HepG2 (cell line): ENCODE measurements around the gene KRT82. TPM values are rescaled to one million over a fixed set of nuclear protein-coding genes. Genes with fewer than 3 reads are reported as not detected.

Experiments used
- ATAC-seq: fragments of 200-7000 bp; cut with Tn5 transposase; 3 replicates; pipeline ENCODE4 v1.9.1; 2020; ENCODE audit warnings: mild to moderate bottlenecking, moderate library complexity
- BruUV-seq: library from RNA; stranded (reverse); fragments of 400-500 nt; replicated peaks from 2 replicates; lab custom pipeline; 2021; lab: Mats Ljungman, UMichigan
- CTCF ChIA-PET: fragments of 300-600 bp; formaldehyde crosslinking; extraction: SDS; loops from one replicate; lab custom pipeline; 2021; ENCODE audit warnings: low total read pairs, inconsistent platforms, low intra/inter-chr PET ratio; lab: Yijun Ruan, JAX
- POLR2A ChIA-PET: fragments of 350-600 bp; sonication (Branson Sonifier 250); formaldehyde crosslinking; loops from one replicate; lab custom pipeline; 2020; ENCODE audit warnings: antibody characterized with exemption, inconsistent platforms; lab: Yijun Ruan, JAX
- DNase-seq: peaks from one replicate; pipeline ENCODE4 v3.0.0-alpha.2; 2015; ENCODE audit warnings: low spot score
- FAIRE-seq: peaks from 3 replicates; lab custom pipeline; 2011; peaks lifted over from hg19 to GRCh38; lab: Jason Lieb, UNC
- H2AFZ ChIP-seq: one replicate; pipeline ENCODE4 v1.6.1; 2011; ENCODE audit warnings: low read length, inconsistent platforms
- H3K27ac ChIP-seq: fragments of 300-600 bp; 3 replicates; pipeline ENCODE4 v1.8.0; 2011; ENCODE audit warnings: mixed run types, mild to moderate bottlenecking, mixed read lengths, low read length, inconsistent platforms; ENCODE audit not compliant: insufficient read depth; ENCODE audit errors: extremely low read length
- H3K27me3 ChIP-seq, 2 experiments: fragments of 200-600 bp in 1 of 2; 2 replicates in 1 of 2; 3 replicates in 1 of 2; pipeline versions ENCODE4 v1.6.0 to v1.8.0; 2011; ENCODE audit warnings: low read length in 2 of 2, mild to moderate bottlenecking in 2 of 2, moderate library complexity in 2 of 2, inconsistent platforms in 1 of 2; ENCODE audit not compliant: insufficient read depth in 2 of 2, control insufficient read depth in 1 of 2
- H3K36me3 ChIP-seq, 2 experiments: fragments of 200-600 bp in 1 of 2; replicated peaks in 1 of 2; 2 replicates in 1 of 2; 3 replicates in 1 of 2; pipeline versions ENCODE4 v1.5.1 to v1.8.0; 2011; ENCODE audit warnings: low read length in 2 of 2, inconsistent platforms in 1 of 2; ENCODE audit not compliant: insufficient read depth in 2 of 2, control insufficient read depth in 1 of 2
- H3K4me1 ChIP-seq: 2 replicates; pipeline ENCODE4 v1.5.1; 2012; ENCODE audit warnings: low read length, inconsistent platforms; ENCODE audit not compliant: insufficient read depth
- H3K4me2 ChIP-seq: 2 replicates; pipeline ENCODE4 v1.6.0; 2011; ENCODE audit warnings: low read depth, low read length, inconsistent platforms
- H3K4me3 ChIP-seq, 3 experiments: fragments of 200-600 bp in 1 of 3; sonication (generic), shearing (Covaris generic) in 1 of 3; replicated peaks in 1 of 3; 2 replicates each; pipeline ENCODE4 v1.5.1; 2011 to 2016; ENCODE audit warnings: low read length in 3 of 3, inconsistent platforms in 2 of 3, low read depth in 2 of 3, mild to moderate bottlenecking in 2 of 3, control low read depth in 1 of 3, mixed read lengths in 1 of 3; ENCODE audit not compliant: insufficient read depth in 1 of 3
- H3K79me2 ChIP-seq: one replicate; pipeline ENCODE4 v1.6.1; 2011; ENCODE audit warnings: low read length, inconsistent platforms; ENCODE audit not compliant: insufficient read depth
- H3K9ac ChIP-seq: 2 replicates; pipeline ENCODE4 v1.6.0; 2011; ENCODE audit warnings: mild to moderate bottlenecking, low read depth, low read length, inconsistent platforms; ENCODE audit not compliant: insufficient read depth
- H3K9me3 ChIP-seq: 2 replicates; pipeline ENCODE4 v1.5.1; 2012; ENCODE audit warnings: mild to moderate bottlenecking, low read length
- H4K20me1 ChIP-seq: 2 replicates; pipeline ENCODE4 v1.6.0; 2011; ENCODE audit warnings: inconsistent platforms, mild to moderate bottlenecking, low read length, moderate library complexity; ENCODE audit not compliant: insufficient read depth
- ASH2L ChIP-seq: fragments of 300-600, 200-600 bp; sonication (generic); IDR thresholded peaks from 2 replicates; pipeline ENCODE4 v1.7.0; 2017; ENCODE audit warnings: low read depth, mild to moderate bottlenecking, moderate library complexity, mixed read lengths, low read length; ENCODE audit not compliant: insufficient read length
- DNMT3B ChIP-seq: conservative IDR thresholded peaks from 2 replicates; pipeline ENCODE4 v1.6.1; 2016; ENCODE audit warnings: missing biosample characterization, control low read depth
- GABPA ChIP-seq, 2 experiments: IDR thresholded peaks; 2 replicates each; pipeline ENCODE4 v1.6.1; 2011 to 2016; ENCODE audit warnings: low read depth in 2 of 2, low read length in 1 of 2, missing biosample characterization in 1 of 2, missing genetic modification characterization in 1 of 2
- GPN1 ChIP-seq: sonication (generic); formaldehyde crosslinking; IDR thresholded peaks from 2 replicates; pipeline ENCODE4 v1.5.1; 2020; ENCODE audit warnings: missing genetic modification reagents, borderline replicate concordance
- NR2F6 ChIP-seq, 2 experiments: IDR thresholded peaks; 2 replicates each; pipeline ENCODE4 v1.6.1; 2016; ENCODE audit warnings: antibody characterized with exemption in 1 of 2, mild to moderate bottlenecking in 1 of 2
- PHB2 ChIP-seq: fragments of 450-650 bp; IDR thresholded peaks from 2 replicates; pipeline ENCODE4 v1.6.1; 2018; ENCODE audit not compliant: partially characterized antibody
- PRDM4 ChIP-seq: sonication (generic); formaldehyde crosslinking; IDR thresholded peaks from 2 replicates; pipeline ENCODE4 v1.9.0; 2021; ENCODE audit warnings: missing genetic modification reagents, borderline replicate concordance
- ZBTB46 ChIP-seq: sonication (generic); formaldehyde crosslinking; IDR thresholded peaks from 2 replicates; pipeline ENCODE4 v1.4.0; 2020; ENCODE audit warnings: mild to moderate bottlenecking, missing genetic modification reagents, borderline replicate concordance
- ZFX ChIP-seq: sonication (generic); formaldehyde crosslinking; IDR thresholded peaks from 2 replicates; pipeline ENCODE4 v1.4.0; 2020; ENCODE audit warnings: mild to moderate bottlenecking, low read depth, missing genetic modification reagents, moderate library complexity
- ZNF292 ChIP-seq: sonication (generic); formaldehyde crosslinking; IDR thresholded peaks from 2 replicates; pipeline ENCODE4 v1.8.1; 2022; ENCODE audit warnings: mild to moderate bottlenecking, low read depth, missing genetic modification reagents, borderline replicate concordance
- ZNF329 ChIP-seq: sonication (generic); formaldehyde crosslinking; IDR thresholded peaks from 2 replicates; pipeline ENCODE4 v1.9.0; 2021; ENCODE audit warnings: low read depth, mild to moderate bottlenecking, missing genetic modification reagents
- ZNF331 ChIP-seq: sonication (generic); formaldehyde crosslinking; IDR thresholded peaks from 2 replicates; pipeline ENCODE4 v1.4.0; 2020; ENCODE audit warnings: missing genetic modification reagents
- ZNF629 ChIP-seq: sonication (generic); formaldehyde crosslinking; conservative IDR thresholded peaks from 2 replicates; pipeline ENCODE4 v1.5.0; 2020; ENCODE audit warnings: missing genetic modification reagents
- WGBS: methylation state at CpG from one replicate; pipeline ENCODE4 v1.1.6; 2017; ENCODE audit warnings: low lambda C conversion rate; 5-methylcytosine and 5-hydroxymethylcytosine counted together
- in situ Hi-C: cut with HindIII; loops from 2 replicates; pipeline ENCODE4 v1.10.0; 2017; ENCODE audit warnings: low pct_unique_long_range_greater_than_20kb; ENCODE audit not compliant: extremely low pct_ligation_motif_present
- intact Hi-C: fragments of 100-400 bp; cut with micrococcal nuclease; formaldehyde crosslinking; loops from one replicate; pipeline ENCODE4 v1.10.0; 2022; ENCODE audit not compliant: unreplicated experiment
- polyA plus RNA-seq, 8 experiments: library from polyadenylated mRNA; depleted of rRNA in 3 of 8; stranded (reverse) in 7 of 8; unstranded in 1 of 8; fragments of >200 nt; fragmentation: Illumina TruSeq in 4 of 8; extraction: Trizol in 4 of 8; gene quantifications; 2 replicates each; pipeline versions ENCODE4 v1.2.1 to v1.2.3, GENCODE V29; 2011 to 2016; ENCODE audit warnings: low read depth in 4 of 8, missing spikeins in 1 of 8, mixed read lengths in 1 of 8; ENCODE audit not compliant: insufficient read depth in 1 of 8
- total RNA-seq, 5 experiments: library from RNA; depleted of rRNA; stranded (reverse); fragments of >200 nt; fragmentation: Illumina TruSeq; extraction: Trizol; gene quantifications; 2 replicates each; pipeline ENCODE4 v1.2.3, GENCODE V29; 2016; ENCODE audit warnings: low read depth in 1 of 5
- TF ChIP-seq, protein P1 (sequence below): sonication (generic); formaldehyde crosslinking; IDR thresholded peaks from 2 replicates; pipeline ENCODE4 v1.8.1; 2023; ENCODE audit warnings: mild to moderate bottlenecking, moderate library complexity, missing genetic modification reagents
- TF ChIP-seq, protein P2 (sequence below): sonication (generic); formaldehyde crosslinking; IDR thresholded peaks from 2 replicates; pipeline ENCODE4 v1.5.1; 2020; ENCODE audit warnings: mild to moderate bottlenecking, missing genetic modification reagents, borderline replicate concordance

The KRT82 gene
- total and polyA plus RNA-seq, 2 of the 13 experiments (the other 11 are each of a cell fraction or from before 2014, with no cell fraction given) = not detected

DNA sequence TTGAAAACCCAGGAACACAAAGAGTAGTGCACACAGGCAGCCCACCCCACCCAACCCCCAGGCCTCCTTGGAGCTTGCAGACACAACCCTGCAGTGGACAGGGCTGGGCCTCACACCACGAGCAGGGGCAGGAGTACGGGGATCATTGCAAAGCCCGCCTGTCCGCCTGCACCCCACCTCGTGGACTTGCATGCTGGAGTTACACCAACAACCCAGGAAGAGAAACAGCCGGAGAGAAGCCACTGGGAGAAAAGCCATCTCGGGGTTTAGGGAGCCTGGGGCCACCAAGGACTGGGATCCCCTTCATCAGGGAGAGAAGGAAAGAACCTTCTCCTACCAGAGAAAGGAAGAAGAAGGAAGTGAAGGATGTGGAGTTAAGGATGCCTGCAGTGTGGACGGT is 28.9 kb downstream of the KRT82 start:
- Histone ChIP-seq H2AFZ (no peak overlapping the region), H3K4me1 (no peaks in the 10 kb centered on the region), H3K9me3 (no peaks in the 10 kb centered on the region), H3K79me2 (no peaks in the 10 kb centered on the region), H3K4me2 (no peak overlapping the region), H3K27me3 (peaks cover 6 to 15% of the 10 kb centered on the region in 2 experiments; a peak in 3 of 5 replicates), H3K4me3 (no peak overlapping the region), H4K20me1 (no peaks in the 10 kb centered on the region), H3K36me3 (no peaks in the 10 kb centered on the region), H3K27ac (no peak overlapping the region), H3K9ac (no peak overlapping the region)
- no TSS peak for BruUV-seq
- CTCF ChIA-PET = no interaction called here
- intact Hi-C loops = no loop called here
- ATAC-seq (no peak), DNase-seq (no peak), FAIRE-seq (no peak)
- in situ Hi-C loops = loop anchor here (25.0 kb wide), 1 partner anchor 610 kb away; no protein-coding TSS in a partner anchor
- POLR2A ChIA-PET = no interaction called here
- TF ChIP-seq ZBTB46 (CRISPR knock-in tag) = no peak
- TF ChIP-seq, protein P1, sequence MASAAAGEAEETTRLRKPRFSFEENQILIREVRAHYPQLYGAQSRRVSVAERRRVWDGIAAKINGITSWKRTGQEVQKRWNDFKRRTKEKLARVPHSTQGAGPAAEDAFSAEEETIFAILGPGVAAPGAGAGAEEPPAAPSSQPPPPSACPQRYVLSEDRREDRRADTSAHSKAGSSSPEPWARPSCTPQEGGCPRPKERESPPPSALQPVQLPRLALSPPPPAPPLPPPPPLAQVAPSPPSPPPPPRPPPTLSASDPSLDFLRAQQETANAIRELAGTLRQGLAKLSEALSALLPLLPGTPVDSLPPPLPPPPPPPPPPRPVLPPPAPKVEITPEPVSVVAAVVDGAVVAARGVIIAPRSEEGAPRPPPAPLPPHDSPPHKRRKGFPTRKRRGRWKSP (CRISPR knock-in tag) = no peak
- no peak for TF ChIP-seq ZNF331 (CRISPR knock-in tag)
- no peak for TF ChIP-seq ZNF629
- no peak for TF ChIP-seq GABPA (IDR thresholded peaks at IDR 0.05; ENCODE audit: low read depth, low read length)
- no peak for TF ChIP-seq GABPA (CRISPR knock-in tag; IDR thresholded peaks at IDR 0.05; ENCODE audit: low read depth)
- TF ChIP-seq DNMT3B (CRISPR knock-in tag) = no peak
- TF ChIP-seq ZFX (CRISPR knock-in tag) = no peak
- TF ChIP-seq ASH2L = no peak
- TF ChIP-seq PRDM4 = no peak
- no peak for TF ChIP-seq ZNF292
- no peak for TF ChIP-seq NR2F6 (IDR thresholded peaks at IDR 0.05)
- TF ChIP-seq NR2F6 (CRISPR knock-in tag; IDR thresholded peaks at IDR 0.05) = no peak
- no peak for TF ChIP-seq PHB2
- no peak for TF ChIP-seq GPN1
- TF ChIP-seq, protein P2, sequence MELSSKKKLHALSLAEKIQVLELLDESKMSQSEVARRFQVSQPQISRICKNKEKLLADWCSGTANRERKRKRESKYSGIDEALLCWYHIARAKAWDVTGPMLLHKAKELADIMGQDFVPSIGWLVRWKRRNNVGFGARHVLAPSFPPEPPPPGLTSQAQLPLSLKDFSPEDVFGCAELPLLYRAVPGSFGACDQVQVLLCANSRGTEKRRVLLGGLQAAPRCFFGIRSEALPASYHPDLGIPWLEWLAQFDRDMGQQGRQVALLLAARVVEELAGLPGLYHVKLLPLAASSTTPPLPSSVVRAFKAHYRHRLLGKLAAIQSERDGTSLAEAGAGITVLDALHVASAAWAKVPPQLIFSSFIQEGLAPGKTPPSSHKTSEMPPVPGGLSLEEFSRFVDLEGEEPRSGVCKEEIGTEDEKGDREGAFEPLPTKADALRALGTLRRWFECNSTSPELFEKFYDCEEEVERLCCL = no peak
- TF ChIP-seq ZNF329 (CRISPR knock-in tag) = no peak
- WGBS = 15% methylated on average over 5 of the region's 8 CpGs
